NCI-H2196 treated with DMSO at 0.1 percent for 48 hours (cell line): Measurements from ENCODE around the gene KRT1.
"Not testable (repeated sequence)": the region's sequence is repeated elsewhere in the genome, so short reads cannot be mapped to it uniquely, and the experiment has no call there.

ENCODE experiments used
- DNase-seq: peaks from one replicate; lab custom pipeline; 2025; ENCODE audit not compliant: unreplicated experiment; lab: John Stamatoyannopoulos, UW

Gene KRT1

DNA sequence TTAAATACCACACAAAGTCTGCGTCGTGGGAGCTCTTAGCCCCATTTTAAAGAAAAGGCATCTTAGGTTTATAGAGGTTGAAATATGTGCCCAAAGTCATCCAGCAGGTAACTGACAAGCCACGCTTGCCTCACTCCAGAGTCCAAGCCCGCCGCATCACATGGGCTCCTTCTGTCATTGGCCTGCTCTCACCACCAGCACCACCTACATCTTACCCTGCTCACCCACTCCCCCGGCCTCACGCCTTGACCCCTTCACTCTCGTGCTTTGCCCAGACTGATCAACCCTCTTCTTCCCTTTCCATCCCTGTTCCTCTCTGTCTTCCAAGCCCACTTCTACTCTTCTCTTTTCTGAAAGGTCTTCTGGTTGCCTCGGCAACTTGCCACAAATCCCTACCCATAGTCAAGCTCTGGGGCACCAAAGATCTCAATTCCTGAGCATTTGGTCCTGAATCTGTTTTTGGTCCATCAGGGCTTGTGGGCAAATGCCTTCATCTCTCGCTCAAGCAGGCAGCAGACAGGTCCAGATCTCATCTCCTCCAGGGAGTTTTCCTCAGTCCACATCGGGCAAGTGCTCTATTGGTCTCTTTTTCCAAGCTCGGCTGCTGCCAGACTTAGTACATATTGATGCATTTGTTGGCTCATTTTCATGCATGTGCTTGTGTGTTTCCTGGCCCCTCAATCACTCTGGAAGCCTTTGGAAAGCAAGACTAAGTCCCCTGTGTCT, 3.5 kb upstream of the KRT1 start:
- DNase-seq: no peak

DNA sequence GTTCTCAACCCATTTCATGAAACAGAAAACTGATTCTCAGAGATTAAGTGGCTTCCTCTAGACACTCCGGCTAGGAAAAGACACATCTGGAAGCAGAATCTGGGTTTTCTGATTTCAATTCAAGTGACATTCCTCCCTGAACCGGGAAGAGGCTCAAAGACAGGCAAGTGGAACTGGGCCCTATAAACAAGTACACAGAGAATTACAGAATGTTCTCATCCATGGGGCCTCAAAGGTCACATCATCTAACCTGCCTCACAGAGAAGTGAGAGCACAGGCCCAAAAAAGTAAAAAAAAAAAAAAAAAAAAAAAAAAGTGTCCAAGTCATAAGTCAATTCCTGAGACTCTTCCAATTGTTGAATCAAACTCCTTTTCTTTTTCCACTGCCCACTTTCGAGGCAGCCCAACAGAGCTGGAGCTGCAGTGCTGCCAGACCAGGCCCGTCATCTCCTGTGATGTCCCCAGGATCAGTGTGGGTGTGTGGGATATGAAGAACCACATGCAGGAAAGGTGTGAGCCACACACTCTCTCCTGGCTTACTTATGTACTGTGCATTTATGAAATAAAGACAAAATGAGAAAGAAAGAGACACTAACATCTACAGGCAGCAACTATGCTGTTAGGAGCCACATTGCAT, 2.8 kb upstream of the KRT1 start:
- no peak for DNase-seq

GRCh38 chr12:52682381-52682660, 2.1 kb upstream of the KRT1 start:
- no peak for DNase-seq

- DNase-seq: no peak
These were observed 1.5 kb upstream of the KRT1 start for GRCh38 chr12:52681526-52682380.

- no peak for DNase-seq
These were observed 332 bp downstream of the KRT1 start for GRCh38 chr12:52679875-52680274.

DNA sequence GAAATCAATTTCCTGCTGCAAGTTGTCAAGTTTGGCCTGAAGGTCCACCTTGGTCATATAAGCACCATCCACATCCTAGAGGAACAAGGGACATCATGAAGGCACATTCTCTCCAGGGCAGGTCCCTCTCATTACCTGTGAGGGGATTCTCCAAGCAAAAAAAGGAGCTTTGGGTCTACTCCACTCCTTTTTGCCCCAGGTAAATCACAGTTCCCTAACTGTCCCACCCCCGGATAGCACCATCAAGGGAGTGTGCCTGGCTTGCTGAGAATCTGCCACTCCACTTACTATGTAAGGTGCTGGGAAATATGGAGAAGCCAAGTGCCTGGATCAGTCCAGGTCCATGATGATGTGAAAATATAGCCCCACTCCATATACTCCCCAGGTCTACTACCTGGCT, 2.5 kb downstream of the KRT1 start:
- DNase-seq: no peak

DNA sequence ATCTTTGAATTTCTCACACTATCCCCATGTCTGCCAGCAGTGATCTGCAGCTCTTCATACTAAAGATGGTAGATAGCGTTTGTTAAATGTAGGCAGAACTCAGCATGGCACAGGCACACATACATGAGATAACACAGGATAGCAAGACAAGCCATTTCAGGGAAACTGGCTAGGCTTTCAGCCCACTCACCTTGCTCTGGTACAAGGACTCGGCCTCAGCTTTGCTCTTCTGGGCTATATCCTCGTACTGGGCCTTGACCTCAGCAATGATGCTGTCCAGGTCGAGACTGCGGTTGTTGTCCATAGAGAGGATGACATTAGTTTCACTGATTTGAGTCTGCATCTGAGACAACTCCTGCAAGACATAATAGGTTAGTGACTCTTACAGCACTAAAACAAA, 3.1 kb downstream of the KRT1 start:
- no peak for DNase-seq

- DNase-seq: no peak
These were observed 4.0 kb downstream of the KRT1 start for GRCh38 chr12:52676163-52676562.

- DNase-seq: no peak
These were observed 4.9 kb downstream of the KRT1 start for GRCh38 chr12:52675301-52675701.

DNA sequence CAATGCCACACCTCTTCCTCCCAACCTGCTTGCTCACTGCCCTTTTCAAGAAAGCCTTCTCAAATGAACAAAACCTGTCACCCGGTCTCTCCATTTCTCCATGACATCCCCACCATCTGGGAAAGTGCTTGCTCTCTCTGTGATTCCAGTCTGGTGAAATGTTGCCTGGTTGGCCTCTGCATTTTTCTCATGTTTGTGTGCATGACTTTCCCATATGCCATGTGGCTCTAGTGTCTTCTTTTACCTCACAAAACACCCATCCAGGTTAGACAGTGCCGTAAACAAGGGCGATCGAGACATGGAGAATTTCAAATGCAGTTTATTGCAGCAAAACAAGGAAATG, 5.8 kb downstream of the KRT1 start:
- DNase-seq: no peak

- DNase-seq: no peak
These were observed 6.3 kb downstream of the KRT1 start for GRCh38 chr12:52673713-52674432.

- DNase-seq: no peak
These were observed 7.0 kb downstream of the KRT1 start for GRCh38 chr12:52673217-52673616.

GRCh38 chr12:52672321-52672933, 7.8 kb downstream of the KRT1 start:
- DNase-seq: no peak

GRCh38 chr12:52670961-52671360, 9.2 kb downstream of the KRT1 start:
- no peak for DNase-seq

DNA sequence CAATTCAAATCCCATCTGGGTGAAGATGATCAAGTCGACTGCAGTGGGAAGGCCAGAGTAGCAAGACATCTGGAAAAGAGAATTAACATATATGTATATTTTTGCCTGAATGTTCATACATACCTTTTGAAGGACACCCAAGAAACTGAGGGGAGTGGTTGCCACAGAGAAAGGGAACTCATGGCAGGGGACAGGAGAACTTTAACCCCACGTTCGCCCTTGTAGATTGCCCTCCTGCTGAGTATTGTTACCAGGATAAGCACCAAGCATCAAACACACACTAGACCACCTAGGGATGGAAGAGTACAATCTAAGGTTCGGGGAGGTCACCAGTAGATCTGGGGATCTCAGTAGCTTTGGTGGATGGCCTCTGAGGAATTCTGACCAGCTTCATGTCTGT, 9.7 kb downstream of the KRT1 start:
- no peak for DNase-seq

DNA sequence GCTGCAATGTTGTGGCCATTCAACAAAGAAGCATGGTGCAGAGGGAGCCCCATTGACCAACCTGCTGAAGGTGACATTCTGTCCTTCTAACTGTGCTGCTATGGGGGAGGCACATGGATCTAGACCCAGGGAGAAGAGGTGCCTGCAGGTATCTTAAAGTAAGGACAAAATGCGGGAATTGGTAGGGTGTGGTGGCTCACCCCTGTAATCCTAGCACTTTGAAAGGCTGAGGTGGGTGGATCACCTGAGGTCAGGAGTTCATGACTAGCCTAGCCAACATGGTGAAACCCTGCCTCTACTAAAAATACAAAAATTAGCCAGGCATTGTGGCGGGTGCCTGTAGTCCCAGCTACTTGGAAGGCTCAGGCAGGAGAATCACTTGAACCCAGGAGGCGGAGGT, 10.3 kb downstream of the KRT1 start:
- not testable (repeated sequence) for DNase-seq

- no peak for DNase-seq
These were observed 10.8 kb downstream of the KRT1 start for GRCh38 chr12:52669426-52669825.

GRCh38 chr12:52667931-52668330, 12.3 kb downstream of the KRT1 start:
- DNase-seq: no peak

DNA sequence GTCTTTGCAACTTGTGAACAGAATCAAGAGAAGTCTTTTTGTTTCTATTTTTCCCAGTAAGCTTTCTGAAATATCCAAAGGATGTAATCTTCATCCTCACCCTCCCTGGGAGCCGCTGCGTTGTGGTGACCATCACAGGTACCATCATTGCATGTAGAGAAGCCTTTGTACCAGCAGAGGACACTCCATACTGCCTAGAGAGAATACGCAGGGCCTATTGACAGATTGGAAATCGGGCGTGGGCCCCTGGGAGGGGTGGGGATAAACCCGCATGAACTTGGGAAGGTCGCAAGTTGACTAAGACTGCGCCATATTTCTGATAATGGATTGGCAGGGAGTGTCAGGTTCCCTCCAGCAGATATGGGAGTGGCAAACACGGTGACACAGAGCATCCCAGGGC, 12.7 kb downstream of the KRT1 start:
- DNase-seq: no peak

- DNase-seq: no peak
These were observed 13.7 kb downstream of the KRT1 start for GRCh38 chr12:52666471-52666870.

- no peak for DNase-seq
These were observed 16.8 kb downstream of the KRT1 start for GRCh38 chr12:52663420-52663819.
